HG02840 (cell line): ENCODE measurements around the gene CIITA.
"Not testable (repeated sequence)": the region's sequence is repeated elsewhere in the genome, so short reads cannot be mapped to it uniquely, and the experiment has no call there.

Experiments used
- ATAC-seq: cut with Tn5 transposase; IDR thresholded peaks from one replicate; pipeline ENCODE4 v1.9.1; 2021; ENCODE audit warnings: mild to moderate bottlenecking, moderate library complexity, moderate number of reproducible peaks; ENCODE audit not compliant: unreplicated experiment, low FRiP score

Gene CIITA

GRCh38 chr16:10949424-10949970 is 72.5 kb downstream of the CIITA start:
- ATAC-seq = no peak

DNA sequence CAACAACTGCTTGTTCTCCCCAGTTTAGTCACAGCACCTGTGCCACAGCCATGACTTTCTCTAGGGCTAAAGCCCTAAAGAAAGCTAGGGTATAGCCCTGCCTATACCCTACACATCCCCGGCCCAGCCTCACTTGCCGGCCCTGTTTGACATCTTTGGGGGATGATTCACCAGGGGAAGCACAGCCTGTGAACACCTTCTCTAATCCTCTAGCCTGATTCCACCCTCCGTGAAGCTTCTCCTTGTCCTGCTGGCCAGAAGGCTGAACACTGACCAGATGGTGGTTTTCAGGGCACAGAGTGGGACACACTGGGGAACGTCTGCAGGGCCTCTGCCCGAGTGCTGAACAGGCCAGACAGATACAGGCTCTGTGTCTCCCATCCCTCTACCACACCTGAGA is 73.4 kb downstream of the CIITA start:
- ATAC-seq = no peak

DNA sequence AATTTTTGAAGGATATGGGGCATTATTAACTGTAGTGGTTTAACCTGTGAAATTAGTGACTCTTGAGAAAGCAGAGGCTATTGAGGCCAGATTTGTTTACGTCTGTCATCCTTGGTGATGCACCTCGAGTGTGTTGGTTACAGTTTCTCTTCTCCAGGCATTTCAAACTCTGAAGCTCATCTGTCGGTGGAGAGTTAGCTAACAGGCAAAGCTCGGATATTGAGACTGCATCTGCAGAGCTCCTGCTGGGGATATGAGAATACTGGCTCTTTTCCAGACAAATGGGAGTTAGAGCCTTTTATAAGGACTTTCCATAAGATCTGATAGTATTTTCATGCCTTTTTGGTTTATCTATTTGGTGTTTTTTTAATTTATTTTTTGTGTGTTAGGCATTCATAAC is 74.0 kb downstream of the CIITA start:
- ATAC-seq = no peak

DNA sequence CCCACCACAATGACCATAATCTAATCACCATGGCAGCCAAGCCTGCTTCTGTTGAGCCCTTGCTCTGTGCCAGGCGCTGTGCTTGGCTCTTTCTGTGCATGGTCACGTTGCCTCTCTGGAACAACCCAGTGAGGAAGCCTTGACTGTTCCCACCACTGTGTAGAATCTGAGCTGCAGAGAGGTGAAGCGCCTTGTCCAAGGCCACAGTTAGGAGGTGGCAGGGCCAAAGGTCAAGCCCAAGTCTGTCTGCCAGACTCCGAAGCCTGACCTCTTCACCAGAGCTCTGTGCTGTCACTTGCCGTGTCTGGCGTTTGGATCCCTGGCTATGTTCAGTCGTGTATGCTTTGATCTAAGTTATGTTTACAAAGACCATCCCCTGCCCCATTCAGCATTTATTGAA is 77.9 kb downstream of the CIITA start:
- no peak for ATAC-seq

DNA sequence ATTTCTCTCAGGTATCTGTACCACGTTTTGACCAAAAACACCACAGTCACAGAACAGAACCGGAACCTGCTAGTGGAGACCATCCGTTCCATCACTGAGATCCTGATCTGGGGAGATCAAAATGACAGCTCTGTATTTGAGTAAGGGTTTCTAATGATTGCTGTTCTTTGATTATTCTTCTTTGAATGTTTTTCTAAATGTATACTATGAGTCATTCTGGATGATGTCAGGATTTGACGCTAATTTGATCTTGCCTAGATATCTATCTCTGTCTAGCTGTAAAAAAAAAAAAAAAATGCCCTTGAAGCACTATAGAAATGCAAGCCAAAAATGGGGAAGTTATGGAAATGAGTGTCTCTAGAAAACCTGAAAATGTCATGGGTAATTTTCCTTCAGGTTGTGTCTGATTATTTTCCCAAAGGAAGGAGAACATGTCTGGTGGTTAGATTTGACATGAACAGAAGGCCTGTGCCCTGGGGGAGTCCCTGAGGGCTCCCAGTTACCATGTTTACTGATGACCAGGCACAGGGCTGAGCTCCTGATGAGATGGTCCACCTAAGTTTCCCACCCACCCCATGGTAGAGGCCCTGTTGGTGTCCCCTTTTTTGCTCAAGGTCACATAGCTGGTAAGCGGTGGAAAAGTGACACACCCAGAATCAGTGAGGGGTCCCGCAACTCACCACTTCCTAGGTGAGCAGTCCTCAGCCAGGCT is 80.9 kb downstream of the CIITA start:
- no peak for ATAC-seq

DNA sequence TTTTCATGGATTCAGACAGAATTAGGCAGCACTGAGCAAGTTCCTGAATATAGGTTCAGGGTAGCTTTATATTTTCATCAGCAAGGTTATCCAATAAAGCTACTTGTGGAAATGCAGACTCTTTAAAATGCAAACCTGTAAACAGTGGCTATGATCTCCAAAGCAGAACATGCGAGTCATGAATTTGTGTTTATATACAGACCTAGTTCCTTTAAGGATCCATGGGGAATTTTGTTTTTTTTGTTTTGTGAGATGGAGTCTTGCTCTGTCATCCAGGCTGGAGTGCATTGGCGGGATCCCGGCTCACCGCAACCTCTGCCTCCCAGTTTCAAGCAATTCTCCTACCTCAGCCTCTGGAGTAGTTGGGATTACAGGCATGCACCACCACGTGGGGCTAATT is 82.2 kb downstream of the CIITA start:
- ATAC-seq = no peak

- ATAC-seq = no peak
These were observed 84.2 kb downstream of the CIITA start for GRCh38 chr16:10961231-10961630.

- ATAC-seq = no peak
These were observed 87.3 kb downstream of the CIITA start for GRCh38 chr16:10964039-10964890.

GRCh38 chr16:10964891-10965326 is 87.9 kb downstream of the CIITA start:
- peak; percentile 39 for ATAC-seq

- peak; percentile 56 for ATAC-seq
These were observed 88.5 kb downstream of the CIITA start for GRCh38 chr16:10965440-10966061.

DNA sequence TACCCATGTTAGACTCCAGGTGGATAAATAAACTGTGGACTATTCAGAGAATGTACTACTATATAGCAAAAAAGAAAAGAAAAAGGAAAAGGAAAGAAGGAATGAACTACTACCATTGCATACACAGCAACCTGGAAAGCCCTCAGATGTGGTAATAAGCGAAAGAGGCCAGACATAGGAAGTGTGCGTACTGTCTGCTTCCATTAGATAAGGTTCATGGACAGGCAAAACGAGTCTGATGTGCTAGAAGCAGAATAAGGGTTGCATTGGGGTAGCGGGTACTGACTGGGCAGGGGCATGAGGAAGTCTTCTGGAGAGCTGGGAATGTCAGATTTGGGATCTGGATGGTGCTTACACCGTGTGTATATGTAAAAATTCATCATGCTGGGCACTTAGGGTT is 89.1 kb downstream of the CIITA start:
- no peak for ATAC-seq

DNA sequence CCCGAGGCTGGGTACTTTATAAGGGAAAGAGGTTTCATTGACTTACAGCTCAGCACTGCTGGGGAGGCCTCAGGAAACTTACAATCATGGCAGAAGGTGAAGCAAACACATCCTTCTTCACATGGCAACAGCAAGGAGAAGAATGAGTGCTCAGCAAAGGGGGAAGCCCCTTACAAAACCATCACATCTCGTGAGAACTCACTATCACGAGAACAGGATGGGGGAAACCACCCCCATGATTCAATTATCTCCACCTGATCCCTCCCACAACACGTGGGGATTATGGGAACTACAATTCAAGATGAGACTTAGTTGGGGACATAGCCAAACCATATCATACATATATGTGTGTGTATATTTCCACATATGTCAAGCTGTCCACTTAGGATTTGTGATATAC is 89.6 kb downstream of the CIITA start:
- not testable (repeated sequence) for ATAC-seq

GRCh38 chr16:10967986-10968385 is 91.0 kb downstream of the CIITA start:
- ATAC-seq = no peak

DNA sequence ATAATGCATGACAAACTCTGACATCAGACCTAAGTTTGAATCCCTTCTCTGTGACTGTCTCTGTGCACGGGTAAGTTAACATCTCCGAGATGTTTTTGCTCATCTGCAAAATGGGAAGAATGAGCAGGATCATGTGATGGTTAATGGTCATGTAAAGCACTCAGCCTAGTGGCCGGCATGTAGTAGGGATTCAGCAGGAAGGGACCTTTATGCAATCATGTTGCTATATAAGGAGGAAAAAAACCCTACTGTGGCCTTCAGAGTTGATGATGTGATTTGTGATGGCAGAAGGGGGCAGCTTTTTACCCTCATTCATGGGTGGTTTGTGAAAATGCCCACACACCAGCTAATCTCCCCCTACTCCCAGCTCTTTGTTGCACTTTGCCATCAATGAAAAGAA is 91.5 kb downstream of the CIITA start:
- no peak for ATAC-seq

DNA sequence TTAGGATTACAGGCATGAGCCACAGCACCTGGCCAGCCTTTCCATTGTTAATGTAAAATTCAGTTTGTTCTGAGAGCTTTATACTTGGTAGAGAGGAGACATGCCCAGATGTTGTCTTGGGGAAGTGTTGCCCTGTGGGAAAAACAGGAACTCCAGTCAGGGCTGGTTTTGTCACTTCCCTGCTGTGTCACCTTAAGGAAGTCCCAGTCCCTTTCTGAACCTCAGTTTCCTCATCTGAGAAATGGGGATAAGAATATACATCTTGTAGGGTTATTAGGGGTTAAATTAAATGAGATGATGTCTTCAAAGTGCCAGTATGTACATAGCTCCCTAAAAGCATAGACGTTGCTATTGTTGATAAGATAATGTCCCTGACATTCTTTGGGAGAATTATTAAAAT is 92.6 kb downstream of the CIITA start:
- no peak for ATAC-seq

DNA sequence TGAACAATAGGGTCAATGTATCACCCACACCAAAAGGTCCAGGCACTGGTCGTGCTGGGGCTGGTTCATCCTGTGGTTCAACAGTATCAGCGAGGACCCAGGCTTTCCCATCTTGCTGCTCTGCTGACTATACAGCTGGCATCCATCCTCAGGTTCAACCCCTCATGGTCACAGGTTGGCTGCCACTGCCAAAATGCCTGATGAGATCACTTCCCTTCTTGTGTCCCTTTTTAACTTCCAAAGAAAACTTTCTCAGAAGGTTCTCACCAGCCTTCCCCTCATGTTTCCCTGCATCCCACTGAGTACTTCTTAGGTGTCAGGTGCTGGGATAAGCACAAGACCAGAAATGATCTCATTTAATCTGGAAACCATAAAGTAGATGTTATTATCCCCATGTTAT is 93.1 kb downstream of the CIITA start:
- ATAC-seq = no peak

GRCh38 chr16:10971560-10971961 is 94.6 kb downstream of the CIITA start:
- ATAC-seq = no peak

GRCh38 chr16:10972108-10972818 is 95.3 kb downstream of the CIITA start:
- no peak for ATAC-seq

DNA sequence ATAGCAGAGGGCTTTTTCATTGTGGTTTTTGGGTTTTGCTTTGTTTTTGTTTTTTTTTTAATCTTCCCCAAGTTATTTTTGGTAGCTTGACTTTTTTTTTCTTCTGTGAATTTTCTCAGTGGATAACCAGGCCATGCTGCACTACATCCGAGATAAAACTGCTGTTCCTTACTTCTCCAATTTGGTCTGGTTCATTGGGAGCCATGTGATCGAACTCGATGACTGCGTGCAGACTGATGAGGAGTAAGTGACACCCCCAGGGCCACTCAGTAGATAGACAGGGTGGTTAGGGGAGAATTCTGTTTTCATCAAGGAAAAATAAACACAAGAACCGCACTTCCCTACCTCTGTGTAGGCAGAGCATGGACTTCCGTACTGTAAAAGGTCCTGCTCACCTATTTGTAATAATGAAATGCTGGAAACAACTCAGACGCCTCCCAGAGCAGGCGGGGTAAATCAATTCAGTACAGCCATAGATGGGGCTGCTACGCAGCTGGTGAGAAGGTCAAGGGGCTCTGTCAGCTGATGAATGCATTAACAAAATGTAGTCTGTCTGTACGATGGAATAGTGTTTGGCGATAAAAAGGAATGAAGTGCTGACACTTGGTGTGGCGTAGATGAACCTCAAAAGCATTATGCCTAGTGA is 95.9 kb downstream of the CIITA start:
- ATAC-seq = no peak

DNA sequence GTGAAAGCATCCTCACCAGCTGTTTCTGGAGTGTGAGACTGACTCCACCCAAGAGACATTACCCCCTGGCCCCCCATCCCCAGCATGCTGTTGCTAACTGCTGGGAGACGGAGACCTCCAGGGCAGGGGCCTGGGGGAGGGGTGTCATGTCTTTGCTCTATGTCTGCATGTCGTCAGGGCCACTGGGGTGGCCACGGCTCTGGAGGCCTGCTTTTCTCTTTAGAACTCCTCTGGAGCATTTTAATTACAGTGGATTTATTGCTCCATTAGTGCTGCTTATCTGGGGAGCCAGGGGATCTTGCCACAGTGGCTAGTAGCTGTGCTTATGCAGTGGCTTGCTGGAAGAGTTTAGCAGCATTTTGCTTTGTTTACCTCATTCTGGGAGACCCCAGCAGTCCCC is 99.6 kb downstream of the CIITA start:
- no peak for ATAC-seq
